Measurements from ENCODE around the gene C10orf71. TPM values are rescaled to one million over a fixed set of nuclear protein-coding genes. Genes with fewer than 3 reads are reported as not detected.

The C10orf71 gene
- total RNA-seq, 3 donors from 2014 or later: not detected

DNA sequence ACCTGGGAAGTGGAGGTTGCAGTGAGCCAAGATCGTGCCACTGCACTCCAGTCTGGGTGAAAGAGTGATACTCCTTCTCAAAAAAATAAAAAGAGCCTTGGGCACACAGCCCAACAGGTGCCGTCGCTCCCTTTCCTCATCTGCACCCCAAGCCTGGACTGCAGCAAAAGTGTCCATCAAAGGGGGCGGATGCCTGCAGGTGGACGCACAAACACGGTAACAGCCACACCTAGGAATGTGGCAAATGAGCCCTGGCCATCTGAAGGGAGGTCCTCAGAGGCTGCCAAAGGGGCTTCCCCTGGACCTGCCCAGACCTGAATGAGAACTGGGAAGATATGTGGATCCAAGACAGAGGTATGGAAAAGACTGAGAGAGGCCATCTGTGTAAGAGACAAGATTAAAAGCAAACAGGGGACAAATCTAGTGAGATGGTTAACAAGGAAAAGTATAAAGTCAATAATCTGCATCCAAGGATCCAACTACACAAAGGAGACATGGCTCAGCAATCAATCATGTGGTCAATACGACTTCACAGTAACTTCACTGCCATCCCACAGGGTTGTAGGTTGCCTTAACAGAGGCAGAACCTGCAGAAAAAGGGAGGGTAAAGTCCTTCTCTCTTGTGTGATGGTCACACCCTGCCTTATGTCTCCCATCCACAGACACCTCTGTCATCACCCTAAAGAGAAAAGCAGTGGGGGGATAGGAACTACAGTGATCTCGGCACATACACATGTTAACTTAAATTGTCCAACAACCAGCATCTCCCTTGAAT, 71.5 kb downstream of the C10orf71 start:
- H3K4me1 ChIP-seq: no peaks in the 10 kb centered on the region
- intact Hi-C loops (cut with DNase I; ENCODE audit: low total_unique reads): loop anchor here (2.0 kb wide), 1 partner anchor 110 kb away; no protein-coding TSS in a partner anchor
- H3K27ac ChIP-seq: no peak overlapping the region
- DNase-seq (ENCODE audit: low spot score in 2 of 2): no peak
- TF ChIP-seq POLR2A (IDR thresholded peaks at IDR 0.05): no peak
- TF ChIP-seq, protein P1, sequence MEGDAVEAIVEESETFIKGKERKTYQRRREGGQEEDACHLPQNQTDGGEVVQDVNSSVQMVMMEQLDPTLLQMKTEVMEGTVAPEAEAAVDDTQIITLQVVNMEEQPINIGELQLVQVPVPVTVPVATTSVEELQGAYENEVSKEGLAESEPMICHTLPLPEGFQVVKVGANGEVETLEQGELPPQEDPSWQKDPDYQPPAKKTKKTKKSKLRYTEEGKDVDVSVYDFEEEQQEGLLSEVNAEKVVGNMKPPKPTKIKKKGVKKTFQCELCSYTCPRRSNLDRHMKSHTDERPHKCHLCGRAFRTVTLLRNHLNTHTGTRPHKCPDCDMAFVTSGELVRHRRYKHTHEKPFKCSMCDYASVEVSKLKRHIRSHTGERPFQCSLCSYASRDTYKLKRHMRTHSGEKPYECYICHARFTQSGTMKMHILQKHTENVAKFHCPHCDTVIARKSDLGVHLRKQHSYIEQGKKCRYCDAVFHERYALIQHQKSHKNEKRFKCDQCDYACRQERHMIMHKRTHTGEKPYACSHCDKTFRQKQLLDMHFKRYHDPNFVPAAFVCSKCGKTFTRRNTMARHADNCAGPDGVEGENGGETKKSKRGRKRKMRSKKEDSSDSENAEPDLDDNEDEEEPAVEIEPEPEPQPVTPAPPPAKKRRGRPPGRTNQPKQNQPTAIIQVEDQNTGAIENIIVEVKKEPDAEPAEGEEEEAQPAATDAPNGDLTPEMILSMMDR (IDR thresholded peaks at IDR 0.05): no peak
- no peak for TF ChIP-seq POLR2AphosphoS5 (IDR thresholded peaks at IDR 0.05)
- no peak overlapping the region for H3K4me3 ChIP-seq
- no peaks in the 10 kb centered on the region for H3K9me3 ChIP-seq
- H3K36me3 ChIP-seq: no peaks in the 10 kb centered on the region
- H3K27me3 ChIP-seq: peaks cover 0 to 6% of the 10 kb centered on the region in 2 donors

DNA sequence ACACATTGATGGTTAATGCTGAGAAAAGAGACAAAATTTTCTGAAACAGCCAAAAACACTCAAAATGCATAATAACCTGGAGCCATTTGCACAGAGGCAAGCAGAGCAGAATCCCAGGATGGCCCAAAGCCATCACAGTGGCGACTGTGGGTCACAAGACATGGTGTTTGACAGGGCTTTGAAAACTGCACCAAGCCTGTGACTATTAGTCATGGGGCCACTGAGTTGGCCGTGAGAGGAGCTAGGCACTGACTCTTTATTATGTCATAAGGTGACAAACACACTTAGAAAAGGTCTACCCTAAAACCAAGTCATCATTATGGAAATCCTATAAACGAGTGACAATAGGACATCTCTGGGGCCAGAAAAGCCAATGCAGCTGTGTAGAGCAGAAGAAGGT, 73.0 kb downstream of the C10orf71 start:
- no peak for DNase-seq (ENCODE audit: low spot score in 2 of 2)
- intact Hi-C loops (cut with DNase I; ENCODE audit: low total_unique reads): loop anchor here (2.0 kb wide), 1 partner anchor 109 kb away; no protein-coding TSS in a partner anchor
- peaks cover 0 to 6% of the 10 kb centered on the region in 2 donors for H3K27me3 ChIP-seq
- H3K36me3 ChIP-seq: no peaks in the 10 kb centered on the region
- H3K27ac ChIP-seq: no peak overlapping the region
- no peak overlapping the region for H3K4me3 ChIP-seq
- H3K4me1 ChIP-seq: no peaks in the 10 kb centered on the region
- H3K9me3 ChIP-seq: no peaks in the 10 kb centered on the region
- TF ChIP-seq POLR2A (IDR thresholded peaks at IDR 0.05) (no peak), POLR2AphosphoS5 (IDR thresholded peaks at IDR 0.05) (no peak)
- TF ChIP-seq, protein P1 (IDR thresholded peaks at IDR 0.05): no peak

DNA sequence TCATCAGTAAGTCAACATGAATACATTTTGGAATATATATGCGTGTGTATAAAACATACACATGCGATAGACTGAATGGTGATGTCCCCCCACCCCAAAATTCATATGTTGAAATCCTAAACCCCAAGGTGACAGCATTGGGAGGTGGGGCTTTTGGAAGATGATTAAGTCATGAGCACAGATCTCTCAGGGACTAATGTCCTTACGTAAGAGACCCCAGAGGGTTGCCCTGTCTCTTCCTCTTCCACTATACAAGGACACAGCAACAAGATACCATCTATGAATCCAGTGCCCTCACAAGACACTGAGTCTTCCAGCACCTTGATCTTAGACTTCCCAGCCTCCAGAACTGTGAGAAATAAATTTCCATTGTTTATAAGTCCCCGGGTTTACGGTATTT, 74.4 kb downstream of the C10orf71 start:
- intact Hi-C loops (cut with DNase I; ENCODE audit: low total_unique reads): no loop called here
- TF ChIP-seq POLR2A (IDR thresholded peaks at IDR 0.05): no peak
- no peak for TF ChIP-seq POLR2AphosphoS5 (IDR thresholded peaks at IDR 0.05)
- TF ChIP-seq, protein P1 (IDR thresholded peaks at IDR 0.05): no peak
- no peaks in the 10 kb centered on the region for H3K36me3 ChIP-seq
- no peaks in the 10 kb centered on the region for H3K4me1 ChIP-seq
- DNase-seq (ENCODE audit: low spot score in 2 of 2): no peak
- no peak overlapping the region for H3K27ac ChIP-seq
- no peak overlapping the region for H3K4me3 ChIP-seq
- H3K9me3 ChIP-seq: no peaks in the 10 kb centered on the region
- peaks cover 0 to 4% of the 10 kb centered on the region in 2 donors for H3K27me3 ChIP-seq

DNA sequence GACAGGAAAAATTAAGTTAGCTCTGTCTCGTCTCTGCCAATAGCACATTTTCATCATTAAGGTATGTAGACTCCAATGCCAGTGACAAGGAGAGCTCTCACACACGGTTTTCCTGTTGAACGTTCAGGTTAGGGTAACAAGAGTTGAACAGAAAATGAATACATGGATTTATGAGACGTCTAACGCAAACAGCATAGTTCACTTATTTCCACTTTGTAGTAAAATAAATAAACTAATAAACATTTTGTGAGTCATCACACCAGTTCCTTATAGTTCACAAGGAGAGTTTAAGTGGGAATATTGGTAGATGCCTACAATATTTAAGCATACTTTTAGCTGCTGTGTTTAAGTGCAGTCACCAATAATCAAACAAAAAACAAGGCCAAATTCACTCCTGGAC, 75.8 kb downstream of the C10orf71 start:
- Histone ChIP-seq H3K9me3 (no peaks in the 10 kb centered on the region), H3K4me1 (no peaks in the 10 kb centered on the region), H3K27me3 (no peaks in the 10 kb centered on the region), H3K36me3 (no peaks in the 10 kb centered on the region), H3K4me3 (no peak overlapping the region), H3K27ac (no peak overlapping the region)
- DNase-seq (ENCODE audit: low spot score in 2 of 2): no peak
- TF ChIP-seq POLR2AphosphoS5 (IDR thresholded peaks at IDR 0.05) (no peak), POLR2A (IDR thresholded peaks at IDR 0.05) (no peak)
- TF ChIP-seq, protein P1 (IDR thresholded peaks at IDR 0.05): no peak
- intact Hi-C loops (cut with DNase I; ENCODE audit: low total_unique reads): no loop called here

DNA sequence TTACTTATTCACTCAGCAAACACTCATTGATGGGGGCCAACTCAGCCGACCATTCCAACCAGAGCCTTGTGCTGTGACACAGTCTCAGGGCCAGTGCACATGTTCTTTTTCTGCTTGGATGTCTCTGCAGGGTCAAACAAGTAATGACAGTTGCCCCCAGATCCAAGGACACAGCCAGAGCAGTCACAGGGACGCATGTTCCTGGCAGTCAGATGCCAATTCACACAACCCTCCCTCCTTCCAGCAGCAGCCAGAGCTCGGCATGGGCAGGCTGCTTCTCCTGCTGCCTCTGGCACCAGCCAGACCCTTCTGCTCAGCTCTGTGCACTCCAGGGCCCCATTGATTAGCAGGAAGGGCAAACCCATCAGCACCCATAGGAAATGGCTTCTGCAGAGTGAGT, 76.6 kb downstream of the C10orf71 start:
- Histone ChIP-seq H3K9me3 (no peaks in the 10 kb centered on the region), H3K27me3 (no peaks in the 10 kb centered on the region), H3K4me3 (no peak overlapping the region), H3K27ac (no peak overlapping the region), H3K36me3 (no peaks in the 10 kb centered on the region), H3K4me1 (no peaks in the 10 kb centered on the region)
- DNase-seq (ENCODE audit: low spot score in 2 of 2): no peak
- TF ChIP-seq, protein P1 (IDR thresholded peaks at IDR 0.05): no peak
- TF ChIP-seq POLR2AphosphoS5 (IDR thresholded peaks at IDR 0.05) (no peak), POLR2A (IDR thresholded peaks at IDR 0.05) (no peak)
- intact Hi-C loops (cut with DNase I; ENCODE audit: low total_unique reads): no loop called here

Measured in breast epithelium (tissue), 4 donors.